Fibroblast of skin of right biceps (primary cell): ENCODE results near the gene FBXO7.
"Not testable (repeated sequence)": the region's sequence is repeated elsewhere in the genome, so short reads cannot be mapped to it uniquely, and the experiment has no call there.

Experiments
- DNase-seq: peaks from one replicate; pipeline ENCODE4 v3.0.0-alpha.2; 2013

The FBXO7 gene

GRCh38 chr22:32474635-32475467, at the start of gene FBXO7:
FBXO7 (plus strand) TSS chr22:32474811; CDS start chr22:32475003, 192 bp downstream.
- peak; percentile 94 for DNase-seq

GRCh38 chr22:32426881-32427280, 47.7 kb upstream of the FBXO7 start:
- DNase-seq: no peak

GRCh38 chr22:32430352-32430751, 44.3 kb upstream of the FBXO7 start:
- DNase-seq: no peak

GRCh38 chr22:32444068-32444467, 30.5 kb upstream of the FBXO7 start:
- DNase-seq: no peak

GRCh38 chr22:32446321-32446720, 28.3 kb upstream of the FBXO7 start:
- DNase-seq: peak; percentile 6

GRCh38 chr22:32448980-32449379, 25.6 kb upstream of the FBXO7 start:
- no peak for DNase-seq

GRCh38 chr22:32457031-32457430, 17.6 kb upstream of the FBXO7 start:
- no peak for DNase-seq

- no peak for DNase-seq
Observed at GRCh38 chr22:32462452-32462851, 12.2 kb upstream of the FBXO7 start.

- no peak for DNase-seq
Observed at GRCh38 chr22:32465661-32466060, 8.9 kb upstream of the FBXO7 start.

- no peak for DNase-seq
Observed at GRCh38 chr22:32466496-32466895, 8.1 kb upstream of the FBXO7 start.

GRCh38 chr22:32469799-32470212, 4.8 kb upstream of the FBXO7 start:
- peak; percentile 81 for DNase-seq

- DNase-seq: peak; percentile 60
Observed at GRCh38 chr22:32473388-32473952, 1.1 kb upstream of the FBXO7 start.

GRCh38 chr22:32475468-32476010, 928 bp downstream of the FBXO7 start:
- no peak for DNase-seq

- no peak for DNase-seq
Observed at GRCh38 chr22:32476281-32477195, 1.9 kb downstream of the FBXO7 start.

- no peak for DNase-seq
Observed at GRCh38 chr22:32477596-32477995, 3.0 kb downstream of the FBXO7 start.

GRCh38 chr22:32478552-32478951, 3.9 kb downstream of the FBXO7 start:
- DNase-seq: not testable (repeated sequence)

GRCh38 chr22:32478994-32479393, 4.4 kb downstream of the FBXO7 start:
- DNase-seq: peak; percentile 25

- no peak for DNase-seq
Observed at GRCh38 chr22:32480238-32480637, 5.6 kb downstream of the FBXO7 start.

GRCh38 chr22:32482708-32483107, 8.1 kb downstream of the FBXO7 start:
- no peak for DNase-seq

- no peak for DNase-seq
Observed at GRCh38 chr22:32486656-32487390, 12.2 kb downstream of the FBXO7 start.

GRCh38 chr22:32487461-32487860, 12.8 kb downstream of the FBXO7 start:
- DNase-seq: no peak

- no peak for DNase-seq
Observed at GRCh38 chr22:32489377-32489776, 14.8 kb downstream of the FBXO7 start.
